Measurements from ENCODE around the gene DIP2B.

The DIP2B gene

DNA sequence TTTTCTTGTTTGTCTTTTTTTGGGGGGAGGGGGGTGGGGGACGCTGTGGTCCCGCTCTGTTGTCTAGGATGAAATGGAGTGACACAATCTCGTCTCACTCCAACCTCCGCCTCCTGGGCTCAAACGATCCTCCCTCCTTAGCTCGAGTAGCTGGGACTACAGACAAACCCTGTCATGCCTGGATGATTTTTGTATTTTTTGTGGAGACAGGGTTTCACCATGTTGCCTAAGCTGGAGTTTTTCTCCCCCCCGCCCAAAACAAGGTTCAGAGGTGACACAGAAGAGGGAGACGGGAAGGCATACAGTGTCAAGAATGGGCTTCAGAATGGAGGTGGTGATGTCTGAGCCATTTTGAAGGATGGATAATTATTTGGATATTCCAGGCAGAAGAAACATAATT, 142.2 kb downstream of the DIP2B start:
- DNase-seq (ENCODE audit: insufficient read length, low spot score) (no peak), FAIRE-seq (no peak)
- TF ChIP-seq POLR2A (IDR thresholded peaks at IDR 0.05; ENCODE audit: low read depth, low read length) = no peak

DNA sequence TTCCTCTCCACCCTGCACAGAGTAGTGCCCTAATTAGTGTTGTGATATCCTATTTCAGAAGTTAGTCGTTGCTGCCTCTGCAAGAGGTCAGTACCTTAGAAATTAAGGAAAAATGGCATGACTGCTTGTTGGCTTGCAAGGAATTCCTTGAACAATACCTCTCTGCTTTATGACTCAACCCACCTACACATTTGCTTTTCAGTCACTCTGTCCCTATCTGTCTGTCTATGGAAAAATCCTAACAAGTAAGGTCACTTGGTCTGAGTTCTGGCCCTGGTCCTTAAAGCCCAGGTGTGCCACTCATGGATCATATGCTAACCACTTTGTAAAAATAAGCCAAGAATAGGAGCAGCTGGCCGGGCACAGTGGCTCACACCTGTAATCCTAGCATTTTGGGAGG, 142.7 kb downstream of the DIP2B start:
- no peak for TF ChIP-seq POLR2A (IDR thresholded peaks at IDR 0.05; ENCODE audit: low read depth, low read length)
- DNase-seq (ENCODE audit: insufficient read length, low spot score) = no peak
- peak; percentile 62 for FAIRE-seq

DNA sequence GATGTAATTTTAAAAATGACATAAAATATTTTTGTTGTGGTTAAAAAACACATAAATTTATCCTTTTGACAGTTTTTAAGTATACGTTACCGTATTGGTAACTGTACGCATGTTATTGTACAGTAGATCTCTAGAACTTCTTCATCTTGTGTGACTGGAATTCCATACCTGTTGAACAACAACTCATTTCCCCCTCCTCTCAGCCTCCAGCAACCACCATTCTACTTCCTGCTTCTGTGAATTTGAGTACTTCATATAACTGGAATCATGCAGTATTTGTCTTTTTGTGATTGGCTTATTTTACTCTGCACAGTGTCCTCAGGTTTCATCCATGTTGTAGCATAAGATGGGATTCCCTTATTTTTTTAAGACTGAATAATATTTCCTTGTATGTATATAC, 145.5 kb downstream of the DIP2B start:
- TF ChIP-seq POLR2A (IDR thresholded peaks at IDR 0.05; ENCODE audit: low read depth, low read length) = no peak
- FAIRE-seq = peak; percentile 64

DNA sequence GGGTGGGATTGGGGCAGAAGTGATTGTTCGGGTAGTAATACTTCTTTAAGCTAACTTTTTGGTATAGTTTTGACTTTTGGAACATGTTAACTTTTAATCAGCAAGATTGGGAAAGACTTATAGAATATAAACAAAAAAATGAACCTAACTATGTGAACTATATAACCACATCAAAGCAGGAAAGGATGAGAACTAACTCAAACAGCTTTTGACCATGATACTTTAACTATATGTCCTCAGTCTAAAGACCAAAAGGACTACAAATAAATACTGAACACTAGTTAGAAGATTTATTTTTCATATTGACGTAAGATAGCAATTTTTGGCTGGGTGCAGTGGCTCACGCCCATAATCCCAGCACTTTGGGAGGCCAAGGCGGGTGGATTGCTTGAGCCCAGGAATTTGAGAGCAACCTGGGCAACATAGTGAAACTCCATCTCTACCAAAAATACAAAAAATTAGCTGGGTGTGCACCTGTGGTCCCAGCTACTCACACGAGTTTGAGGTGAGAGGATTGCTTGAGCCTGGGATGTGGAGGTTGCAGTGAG, 150.7 kb downstream of the DIP2B start:
- TF ChIP-seq POLR2A (IDR thresholded peaks at IDR 0.05; ENCODE audit: low read depth, low read length) = no peak
- no peak for DNase-seq (ENCODE audit: insufficient read length, low spot score)
- FAIRE-seq = no peak

More for the DNA sequence above, 145.5 kb downstream of the DIP2B start:
- DNase-seq (ENCODE audit: insufficient read length, low spot score) = no peak

DNA sequence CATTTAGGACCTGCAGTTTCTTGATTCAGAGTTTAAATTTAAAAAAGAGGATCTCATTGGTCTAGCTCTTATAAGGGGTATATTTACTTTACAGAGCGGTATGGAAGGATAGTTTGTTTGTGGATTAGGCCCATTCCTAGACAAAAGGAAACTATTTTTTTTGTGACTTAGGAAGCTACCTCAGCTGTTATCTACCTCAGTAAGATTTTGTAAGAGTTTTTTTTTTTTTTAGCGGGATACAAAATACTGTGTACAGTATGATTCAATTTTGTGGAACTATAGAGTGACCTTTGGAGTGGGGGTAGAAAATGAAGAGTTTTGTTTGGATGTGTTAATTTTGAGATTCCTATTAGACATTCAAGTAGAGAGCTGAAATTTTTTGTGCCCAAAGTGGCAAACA, 154.5 kb downstream of the DIP2B start:
- DNase-seq (ENCODE audit: insufficient read length, low spot score) = no peak
- TF ChIP-seq POLR2A (IDR thresholded peaks at IDR 0.05; ENCODE audit: low read depth, low read length) = no peak
- no peak for FAIRE-seq

DNA sequence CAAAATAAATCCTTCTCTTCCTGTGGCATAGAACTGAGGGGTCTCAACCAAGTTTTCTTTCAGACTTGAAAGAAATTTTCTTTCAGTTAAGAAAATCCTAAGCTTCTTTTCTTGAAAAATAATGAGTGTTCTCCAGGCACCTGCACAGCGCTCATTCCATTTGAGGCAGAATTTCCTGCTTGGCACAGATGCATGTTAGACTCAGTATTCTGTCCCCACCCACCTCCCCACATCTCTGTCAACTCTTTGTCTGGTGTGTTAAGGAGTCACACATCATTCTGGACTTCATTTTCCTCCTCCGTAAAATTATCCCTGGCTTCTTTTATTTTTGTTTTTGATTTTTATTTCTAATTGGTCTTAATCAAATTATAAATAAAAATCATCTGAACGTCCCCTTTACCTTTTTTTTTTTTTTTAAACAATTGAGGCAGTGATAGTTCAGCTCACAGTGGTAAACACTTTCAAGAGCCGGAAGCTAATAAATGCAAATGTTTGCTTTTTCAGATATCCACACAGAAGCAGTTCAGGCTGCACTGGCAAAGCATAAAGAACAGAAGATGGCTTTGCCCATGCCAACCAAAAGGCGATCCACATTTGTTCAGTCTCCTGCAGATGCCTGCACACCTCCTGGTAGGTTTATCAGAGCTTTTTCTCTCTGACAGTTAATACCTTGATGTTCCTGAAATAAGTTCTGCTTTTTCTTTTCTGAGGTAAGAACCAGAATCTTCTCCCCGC, 155.1 kb downstream of the DIP2B start:
- no peak for DNase-seq (ENCODE audit: insufficient read length, low spot score)

DNA sequence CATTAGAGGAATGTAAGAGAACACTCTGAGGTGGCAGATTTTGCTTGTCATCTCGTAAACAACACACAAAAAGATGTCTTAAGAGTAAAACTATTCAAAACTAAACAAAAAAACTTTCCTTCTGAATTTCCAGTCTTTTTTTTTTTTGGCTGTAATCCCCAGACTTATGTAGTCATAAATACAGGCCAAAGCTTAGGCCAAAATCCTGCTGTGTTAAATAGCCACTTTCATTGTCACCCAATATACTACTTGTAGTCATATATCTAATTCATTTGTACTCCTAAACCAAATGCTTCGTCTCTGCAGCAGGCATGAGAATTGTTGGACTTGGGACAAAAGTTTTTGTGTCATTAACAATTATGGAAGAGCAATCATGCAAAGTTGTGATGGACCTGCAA, 155.6 kb downstream of the DIP2B start:
- DNase-seq (ENCODE audit: insufficient read length, low spot score) (no peak), FAIRE-seq (no peak)
- no peak for TF ChIP-seq POLR2A (IDR thresholded peaks at IDR 0.05; ENCODE audit: low read depth, low read length)

More for the DNA sequence above, 155.1 kb downstream of the DIP2B start:
- TF ChIP-seq POLR2A (IDR thresholded peaks at IDR 0.05; ENCODE audit: low read depth, low read length) = no peak
- FAIRE-seq = no peak

DNA sequence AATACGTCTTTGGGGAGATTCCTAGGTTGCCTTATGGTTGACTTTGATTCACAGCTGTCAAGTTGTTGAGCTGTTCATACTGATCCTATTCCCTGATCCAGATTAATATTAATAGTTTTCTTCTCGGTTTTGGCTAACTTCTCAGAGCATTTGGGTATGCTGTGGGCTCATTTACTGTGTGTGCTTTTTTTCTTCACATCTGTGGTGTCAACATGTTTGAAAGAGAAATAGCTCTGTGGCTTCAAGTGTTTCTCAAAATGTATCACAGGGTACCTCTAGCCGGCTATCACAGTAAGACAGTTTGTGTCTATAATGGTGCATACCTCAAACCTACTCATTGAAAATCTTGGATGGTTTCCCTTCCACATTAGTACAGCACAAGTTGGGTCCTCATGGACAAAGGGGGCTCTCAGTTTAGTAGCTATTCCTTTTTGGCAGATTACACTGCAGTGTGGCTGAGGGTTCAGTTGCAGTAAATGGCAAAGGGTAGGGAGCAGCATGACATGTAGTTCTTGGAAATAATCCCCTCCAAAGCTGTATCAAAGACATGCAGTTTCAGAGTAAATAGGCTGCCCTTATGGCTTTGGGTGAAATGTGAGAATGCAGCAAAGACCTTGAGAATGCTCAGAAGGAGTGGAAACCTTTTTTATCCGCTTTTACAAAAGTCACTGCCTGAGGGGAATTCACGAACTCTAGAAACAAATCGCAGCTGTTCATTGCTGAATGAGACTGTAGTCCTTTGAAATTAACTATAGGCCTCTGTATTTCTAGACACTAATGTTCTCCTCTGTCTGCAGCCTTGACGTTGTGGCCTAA, 156.7 kb downstream of the DIP2B start:
- FAIRE-seq (no peak), DNase-seq (ENCODE audit: insufficient read length, low spot score) (no peak)
- TF ChIP-seq POLR2A (IDR thresholded peaks at IDR 0.05; ENCODE audit: low read depth, low read length) = no peak

DNA sequence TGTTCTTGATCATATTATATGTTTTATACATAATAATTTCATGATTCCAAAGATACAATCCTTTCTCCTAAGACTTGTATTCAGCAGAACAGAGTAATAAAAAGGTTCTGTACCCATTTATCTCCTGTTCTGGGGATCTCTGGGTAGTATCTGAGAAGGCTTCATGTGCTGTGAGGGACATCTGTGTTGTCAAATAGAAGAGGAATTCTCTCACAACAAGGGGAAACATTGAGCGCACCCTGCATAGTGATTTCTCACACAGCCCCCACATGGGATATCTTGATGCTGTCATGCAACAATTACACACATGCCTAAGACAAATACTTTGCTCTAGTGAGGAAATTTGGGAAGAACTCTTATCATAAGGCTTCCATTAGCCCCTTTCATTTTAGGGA, 157.3 kb downstream of the DIP2B start:
- no peak for TF ChIP-seq POLR2A (IDR thresholded peaks at IDR 0.05; ENCODE audit: low read depth, low read length)
- DNase-seq (ENCODE audit: insufficient read length, low spot score) (no peak), FAIRE-seq (no peak)

DNA sequence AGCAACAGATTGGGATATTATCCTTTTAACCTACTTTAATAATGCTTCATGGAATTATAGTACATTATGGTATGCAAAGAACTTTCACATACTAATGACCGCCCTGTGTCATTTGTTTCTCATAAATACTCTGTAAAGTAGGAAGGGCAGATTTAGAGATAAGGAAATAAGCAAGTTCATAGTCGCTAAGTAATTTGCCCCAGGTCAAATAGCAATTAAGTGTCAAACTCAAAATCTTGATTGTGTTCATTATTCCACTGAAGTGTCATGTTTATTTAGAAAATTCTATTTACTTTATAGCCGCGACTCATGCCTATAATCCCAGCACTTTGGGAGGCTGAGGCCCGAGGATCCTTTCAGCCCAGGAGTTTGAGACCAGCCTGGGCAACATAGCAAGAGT, 160.4 kb downstream of the DIP2B start:
- TF ChIP-seq POLR2A (IDR thresholded peaks at IDR 0.05; ENCODE audit: low read depth, low read length) = no peak
- DNase-seq (ENCODE audit: insufficient read length, low spot score) (no peak), FAIRE-seq (no peak)

DNA sequence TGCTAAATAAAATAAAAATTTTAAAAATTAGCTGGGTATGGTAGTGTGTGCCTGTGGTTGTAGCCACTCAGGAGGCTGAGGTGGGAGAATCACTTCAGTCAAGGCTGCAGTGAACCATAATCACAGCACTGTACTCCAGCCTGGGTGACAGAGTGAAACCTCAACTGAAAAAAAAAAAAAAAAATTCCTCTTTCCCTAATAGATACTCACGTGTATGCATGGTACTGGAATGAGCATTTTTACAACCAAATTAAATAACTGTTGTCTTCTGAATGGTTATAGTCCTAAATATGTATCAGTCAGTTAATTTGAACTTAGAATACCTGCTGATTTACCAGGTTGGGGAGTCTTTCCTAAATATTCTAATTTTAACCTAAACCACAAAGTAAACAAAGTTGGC, 160.8 kb downstream of the DIP2B start:
- no peak for FAIRE-seq
- no peak for TF ChIP-seq POLR2A (IDR thresholded peaks at IDR 0.05; ENCODE audit: low read depth, low read length)
- DNase-seq (ENCODE audit: insufficient read length, low spot score) = no peak

DNA sequence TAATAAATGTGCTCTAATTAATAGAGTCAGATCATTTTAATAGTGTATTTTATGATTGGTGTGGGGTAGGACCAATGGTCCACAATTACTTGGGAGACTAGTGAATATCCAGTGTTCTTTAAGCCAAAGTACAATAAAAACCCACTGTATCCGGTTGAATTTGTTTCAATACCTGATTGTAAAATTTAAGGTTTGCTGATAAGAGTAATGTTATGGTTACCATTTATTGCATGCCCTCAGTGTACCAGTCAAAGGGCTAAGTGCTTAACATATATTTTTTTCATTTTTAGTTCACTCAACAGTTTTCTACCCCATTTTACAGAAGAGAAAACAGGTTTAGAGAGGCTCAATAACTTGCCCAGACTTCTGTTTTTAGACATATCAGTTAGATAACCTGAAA, 161.2 kb downstream of the DIP2B start:
- no peak for FAIRE-seq
- no peak for DNase-seq (ENCODE audit: insufficient read length, low spot score)
- no peak for TF ChIP-seq POLR2A (IDR thresholded peaks at IDR 0.05; ENCODE audit: low read depth, low read length)

DNA sequence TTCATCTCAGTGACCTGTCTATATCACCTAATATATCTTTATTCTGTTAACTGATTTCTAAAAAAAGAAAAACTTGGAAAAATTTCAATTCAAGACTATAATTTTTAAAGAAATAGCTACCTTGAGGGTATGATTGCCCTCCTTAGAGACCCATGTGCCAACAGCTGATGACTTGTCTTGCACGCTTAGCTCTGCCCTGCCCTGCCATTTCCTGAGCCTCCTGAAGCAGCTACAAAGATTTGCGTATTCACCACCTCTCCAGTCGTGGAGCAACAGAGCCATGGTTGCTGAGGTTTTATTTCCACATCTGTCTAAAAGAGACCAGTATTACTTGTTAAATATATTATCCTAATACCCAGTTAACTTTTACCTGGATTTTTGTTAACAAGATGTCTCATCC, 167.4 kb downstream of the DIP2B start:
- FAIRE-seq (no peak), DNase-seq (ENCODE audit: insufficient read length, low spot score) (no peak)
- TF ChIP-seq POLR2A (IDR thresholded peaks at IDR 0.05; ENCODE audit: low read depth, low read length) = no peak

DNA sequence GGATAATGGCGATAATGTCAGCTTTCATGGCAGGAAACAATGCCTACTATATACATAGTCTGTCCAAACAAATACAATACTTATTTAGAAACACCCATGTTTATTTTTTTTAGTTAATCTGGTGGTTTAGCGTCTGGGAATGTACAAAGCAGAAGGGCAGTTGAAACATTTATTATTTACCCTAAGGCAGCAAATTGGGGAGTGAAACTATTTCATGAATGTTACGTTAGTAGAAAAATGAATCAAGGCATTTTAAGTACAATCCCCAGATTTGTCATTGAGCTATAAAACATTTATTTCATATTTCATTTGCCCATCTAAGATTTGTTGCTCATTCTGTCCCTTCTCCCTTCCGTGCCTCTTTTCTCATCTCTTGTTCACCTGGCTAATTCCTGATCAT, 172.0 kb downstream of the DIP2B start:
- DNase-seq (ENCODE audit: insufficient read length, low spot score) (no peak), FAIRE-seq (no peak)
- TF ChIP-seq POLR2A (IDR thresholded peaks at IDR 0.05; ENCODE audit: low read depth, low read length) = no peak

DNA sequence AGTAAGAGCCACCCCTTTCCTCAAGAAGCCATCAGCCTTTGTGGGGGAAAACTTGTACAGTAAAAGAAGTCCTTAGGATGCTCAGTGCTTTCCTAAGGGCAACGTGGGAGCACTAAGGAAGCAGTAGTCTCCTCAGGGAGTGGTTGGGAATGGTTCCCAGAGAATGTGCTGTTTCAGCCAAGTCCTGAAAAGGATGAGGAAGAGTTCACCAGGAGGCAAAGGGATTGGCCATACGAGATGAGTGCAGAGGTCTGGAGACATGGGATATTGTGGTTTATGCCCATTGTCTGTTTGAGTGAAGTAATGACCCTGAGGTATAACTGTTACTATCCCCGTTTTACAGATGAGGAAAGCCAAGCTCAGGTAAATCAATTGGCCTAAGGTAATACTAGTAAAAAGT, 173.1 kb downstream of the DIP2B start:
- DNase-seq (ENCODE audit: insufficient read length, low spot score) = no peak
- no peak for FAIRE-seq
- TF ChIP-seq POLR2A (IDR thresholded peaks at IDR 0.05; ENCODE audit: low read depth, low read length) = no peak

Measured in H54 (cell line).